ENCODE measurements around the gene HBEGF.

Gene HBEGF

GRCh38 chr5:140302786-140303639, 43.4 kb downstream of the HBEGF start, which contains the start of gene PFDN1:
Gene PFDN1 (minus strand): TSS chr5:140303101. CDS start chr5:140303073, 28 bp downstream.
- DNase-seq (ENCODE audit: low spot score), result peak; percentile 98

- DNase-seq (ENCODE audit: low spot score), result no peak
These were observed 45.3 kb downstream of the HBEGF start for GRCh38 chr5:140301136-140301535.

- no peak for DNase-seq (ENCODE audit: low spot score)
These were observed 47.3 kb downstream of the HBEGF start for GRCh38 chr5:140299056-140299455.

GRCh38 chr5:140298183-140298601, 48.2 kb downstream of the HBEGF start:
- no peak for DNase-seq (ENCODE audit: low spot score)

- DNase-seq (ENCODE audit: low spot score), result no peak
These were observed 49.1 kb downstream of the HBEGF start for GRCh38 chr5:140297283-140297682.

GRCh38 chr5:140296289-140296688, 50.1 kb downstream of the HBEGF start:
- DNase-seq (ENCODE audit: low spot score), result no peak

GRCh38 chr5:140295414-140295813, 51.0 kb downstream of the HBEGF start:
- DNase-seq (ENCODE audit: low spot score), result peak; percentile 48

- DNase-seq (ENCODE audit: low spot score), result no peak
These were observed 51.6 kb downstream of the HBEGF start for GRCh38 chr5:140294753-140295152.

- no peak for DNase-seq (ENCODE audit: low spot score)
These were observed 52.6 kb downstream of the HBEGF start for GRCh38 chr5:140293849-140294100.

GRCh38 chr5:140293091-140293848, 53.1 kb downstream of the HBEGF start:
- DNase-seq (ENCODE audit: low spot score), result peak; percentile 59

GRCh38 chr5:140292212-140293036, 54.0 kb downstream of the HBEGF start:
- no peak for DNase-seq (ENCODE audit: low spot score)

- no peak for DNase-seq (ENCODE audit: low spot score)
These were observed 58.4 kb downstream of the HBEGF start for GRCh38 chr5:140287801-140288521.

GRCh38 chr5:140286424-140286823, 60.0 kb downstream of the HBEGF start:
- DNase-seq (ENCODE audit: low spot score), result no peak

- no peak for DNase-seq (ENCODE audit: low spot score)
These were observed 62.4 kb downstream of the HBEGF start for GRCh38 chr5:140284013-140284412.
